ENCODE measurements around the gene ATRX.

The ATRX gene

DNA sequence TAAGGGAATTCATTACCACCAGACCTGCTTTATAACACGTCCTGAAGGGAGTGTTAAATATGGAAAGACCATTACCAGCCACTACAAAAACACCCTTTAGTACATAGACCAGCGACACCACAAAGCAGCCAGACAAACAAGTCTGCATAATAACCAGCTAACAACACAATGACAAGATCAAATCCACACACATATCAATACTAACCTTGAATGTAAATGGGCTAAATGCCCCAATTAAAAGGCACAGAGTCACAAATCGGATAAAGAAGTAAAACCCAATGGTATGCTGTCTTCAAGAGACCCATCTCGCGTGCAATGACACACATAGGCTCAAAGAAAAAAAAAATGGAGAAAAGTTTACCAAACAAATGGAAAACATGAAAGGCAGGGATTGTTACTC, 302.0 kb downstream of the ATRX start:
- DNase-seq = no peak

GRCh38 chrX:77455437-77455836, 330.6 kb downstream of the ATRX start:
- no peak for DNase-seq
